ENCODE data around the gene SLC7A8.

SLC7A8 gene

GRCh38 chr14:23117371-23118020, 66.0 kb downstream of the SLC7A8 start:
- Histone ChIP-seq H3K9me3 (ENCODE audit: control insufficient read depth in 1 of 2, low read length in 2 of 2) (no peaks in the 10 kb centered on the region), H3K9ac (ENCODE audit: low read depth in 1 of 2, low read length in 2 of 2) (no peak overlapping the region), H3K27me3 (ENCODE audit: control insufficient read depth in 1 of 2, insufficient read depth in 2 of 2, low read length in 2 of 2) (peaks cover 5 to 13% of the 10 kb centered on the region in 2 donors), H3K4me3 (ENCODE audit: low read depth in 1 of 2, low read length in 2 of 2) (no peak overlapping the region), H3K4me1 (ENCODE audit: control insufficient read depth in 1 of 2, insufficient read depth in 2 of 2, low read length in 2 of 2) (peaks cover 4 to 15% of the 10 kb centered on the region in 2 donors), H3K27ac (ENCODE audit: low read depth, low read length) (no peak overlapping the region), H3K36me3 (ENCODE audit: control insufficient read depth in 1 of 2, insufficient read depth in 2 of 2, low read length in 2 of 2) (no peaks in the 10 kb centered on the region)

GRCh38 chr14:23115918-23116317, 67.5 kb downstream of the SLC7A8 start:
- no peak overlapping the region for H3K9ac ChIP-seq (ENCODE audit: low read depth in 1 of 2, low read length in 2 of 2)

GRCh38 chr14:23115039-23115731, 68.3 kb downstream of the SLC7A8 start:
- Histone ChIP-seq H3K9me3 (ENCODE audit: control insufficient read depth in 1 of 2, low read length in 2 of 2) (no peaks in the 10 kb centered on the region), H3K27ac (ENCODE audit: low read depth, low read length) (no peak overlapping the region), H3K27me3 (ENCODE audit: control insufficient read depth in 1 of 2, insufficient read depth in 2 of 2, low read length in 2 of 2) (peaks cover 15 to 16% of the 10 kb centered on the region in 2 donors), H3K4me3 (ENCODE audit: low read depth in 1 of 2, low read length in 2 of 2) (peak overlapping the region in 1 of 2 donors; percentile 16), H3K4me1 (ENCODE audit: control insufficient read depth in 1 of 2, insufficient read depth in 2 of 2, low read length in 2 of 2) (peaks cover 0 to 8% of the 10 kb centered on the region in 2 donors), H3K9ac (ENCODE audit: low read depth in 1 of 2, low read length in 2 of 2) (no peak overlapping the region), H3K36me3 (ENCODE audit: control insufficient read depth in 1 of 2, insufficient read depth in 2 of 2, low read length in 2 of 2) (no peaks in the 10 kb centered on the region)

More at GRCh38 chr14:23115918-23116317, 67.5 kb downstream of the SLC7A8 start:
- no peak overlapping the region for H3K4me3 ChIP-seq (ENCODE audit: low read depth in 1 of 2, low read length in 2 of 2)
- H3K27me3 ChIP-seq (ENCODE audit: control insufficient read depth in 1 of 2, insufficient read depth in 2 of 2, low read length in 2 of 2), result peaks cover 13 to 16% of the 10 kb centered on the region in 2 donors
- H3K27ac ChIP-seq (ENCODE audit: low read depth, low read length), result no peak overlapping the region
- H3K9me3 ChIP-seq (ENCODE audit: control insufficient read depth in 1 of 2, low read length in 2 of 2), result no peaks in the 10 kb centered on the region
- no peaks in the 10 kb centered on the region for H3K36me3 ChIP-seq (ENCODE audit: control insufficient read depth in 1 of 2, insufficient read depth in 2 of 2, low read length in 2 of 2)
- peaks cover under 1 to 8% of the 10 kb centered on the region in 2 donors for H3K4me1 ChIP-seq (ENCODE audit: control insufficient read depth in 1 of 2, insufficient read depth in 2 of 2, low read length in 2 of 2)

GRCh38 chr14:23114669-23115038, 68.8 kb downstream of the SLC7A8 start:
- Histone ChIP-seq H3K9ac (ENCODE audit: low read depth in 1 of 2, low read length in 2 of 2) (no peak overlapping the region), H3K27ac (ENCODE audit: low read depth, low read length) (no peak overlapping the region), H3K4me3 (ENCODE audit: low read depth in 1 of 2, low read length in 2 of 2) (no peak overlapping the region), H3K27me3 (ENCODE audit: control insufficient read depth in 1 of 2, insufficient read depth in 2 of 2, low read length in 2 of 2) (peaks cover 15 to 16% of the 10 kb centered on the region in 2 donors), H3K4me1 (ENCODE audit: control insufficient read depth in 1 of 2, insufficient read depth in 2 of 2, low read length in 2 of 2) (peaks cover 0 to 4% of the 10 kb centered on the region in 2 donors), H3K9me3 (ENCODE audit: control insufficient read depth in 1 of 2, low read length in 2 of 2) (no peaks in the 10 kb centered on the region), H3K36me3 (ENCODE audit: control insufficient read depth in 1 of 2, insufficient read depth in 2 of 2, low read length in 2 of 2) (no peaks in the 10 kb centered on the region)

GRCh38 chr14:23114120-23114458, 69.4 kb downstream of the SLC7A8 start:
- H3K27ac ChIP-seq (ENCODE audit: low read depth, low read length), result no peak overlapping the region
- no peaks in the 10 kb centered on the region for H3K36me3 ChIP-seq (ENCODE audit: control insufficient read depth in 1 of 2, insufficient read depth in 2 of 2, low read length in 2 of 2)
- H3K9ac ChIP-seq (ENCODE audit: low read depth in 1 of 2, low read length in 2 of 2), result no peak overlapping the region
- no peaks in the 10 kb centered on the region for H3K4me1 ChIP-seq (ENCODE audit: control insufficient read depth in 1 of 2, insufficient read depth in 2 of 2, low read length in 2 of 2)
- H3K9me3 ChIP-seq (ENCODE audit: control insufficient read depth in 1 of 2, low read length in 2 of 2), result no peaks in the 10 kb centered on the region
- peaks cover 15 to 16% of the 10 kb centered on the region in 2 donors for H3K27me3 ChIP-seq (ENCODE audit: control insufficient read depth in 1 of 2, insufficient read depth in 2 of 2, low read length in 2 of 2)
- no peak overlapping the region for H3K4me3 ChIP-seq (ENCODE audit: low read depth in 1 of 2, low read length in 2 of 2)

GRCh38 chr14:23113431-23114119, 69.9 kb downstream of the SLC7A8 start:
- Histone ChIP-seq H3K4me1 (ENCODE audit: control insufficient read depth in 1 of 2, insufficient read depth in 2 of 2, low read length in 2 of 2) (no peaks in the 10 kb centered on the region), H3K27ac (ENCODE audit: low read depth, low read length) (no peak overlapping the region), H3K9ac (ENCODE audit: low read depth in 1 of 2, low read length in 2 of 2) (no peak overlapping the region), H3K27me3 (ENCODE audit: control insufficient read depth in 1 of 2, insufficient read depth in 2 of 2, low read length in 2 of 2) (peaks cover 15 to 16% of the 10 kb centered on the region in 2 donors), H3K36me3 (ENCODE audit: control insufficient read depth in 1 of 2, insufficient read depth in 2 of 2, low read length in 2 of 2) (no peaks in the 10 kb centered on the region), H3K4me3 (ENCODE audit: low read depth in 1 of 2, low read length in 2 of 2) (no peak overlapping the region), H3K9me3 (ENCODE audit: control insufficient read depth in 1 of 2, low read length in 2 of 2) (no peaks in the 10 kb centered on the region)

GRCh38 chr14:23112359-23113178, 70.9 kb downstream of the SLC7A8 start:
- Histone ChIP-seq H3K4me3 (ENCODE audit: low read depth in 1 of 2, low read length in 2 of 2) (no peak overlapping the region), H3K27me3 (ENCODE audit: control insufficient read depth in 1 of 2, insufficient read depth in 2 of 2, low read length in 2 of 2) (peaks cover 15 to 16% of the 10 kb centered on the region in 2 donors), H3K9ac (ENCODE audit: low read depth in 1 of 2, low read length in 2 of 2) (no peak overlapping the region)

GRCh38 chr14:23110579-23111365, 72.7 kb downstream of the SLC7A8 start:
- Histone ChIP-seq H3K36me3 (ENCODE audit: control insufficient read depth in 1 of 2, insufficient read depth in 2 of 2, low read length in 2 of 2) (no peaks in the 10 kb centered on the region), H3K9me3 (ENCODE audit: control insufficient read depth in 1 of 2, low read length in 2 of 2) (no peaks in the 10 kb centered on the region), H3K27me3 (ENCODE audit: control insufficient read depth in 1 of 2, insufficient read depth in 2 of 2, low read length in 2 of 2) (peaks cover 15% of the 10 kb centered on the region in 2 donors), H3K4me3 (ENCODE audit: low read depth in 1 of 2, low read length in 2 of 2) (no peak overlapping the region), H3K4me1 (ENCODE audit: control insufficient read depth in 1 of 2, insufficient read depth in 2 of 2, low read length in 2 of 2) (no peaks in the 10 kb centered on the region), H3K27ac (ENCODE audit: low read depth, low read length) (no peak overlapping the region), H3K9ac (ENCODE audit: low read depth in 1 of 2, low read length in 2 of 2) (no peak overlapping the region)

More at GRCh38 chr14:23112359-23113178, 70.9 kb downstream of the SLC7A8 start:
- no peaks in the 10 kb centered on the region for H3K36me3 ChIP-seq (ENCODE audit: control insufficient read depth in 1 of 2, insufficient read depth in 2 of 2, low read length in 2 of 2)
- no peaks in the 10 kb centered on the region for H3K4me1 ChIP-seq (ENCODE audit: control insufficient read depth in 1 of 2, insufficient read depth in 2 of 2, low read length in 2 of 2)
- no peak overlapping the region for H3K27ac ChIP-seq (ENCODE audit: low read depth, low read length)
- H3K9me3 ChIP-seq (ENCODE audit: control insufficient read depth in 1 of 2, low read length in 2 of 2), result no peaks in the 10 kb centered on the region

GRCh38 chr14:23109769-23110168, 73.7 kb downstream of the SLC7A8 start:
- H3K27ac ChIP-seq (ENCODE audit: low read depth, low read length), result no peak overlapping the region
- no peak overlapping the region for H3K9ac ChIP-seq (ENCODE audit: low read depth in 1 of 2, low read length in 2 of 2)
- no peaks in the 10 kb centered on the region for H3K9me3 ChIP-seq (ENCODE audit: control insufficient read depth in 1 of 2, low read length in 2 of 2)
- no peak overlapping the region for H3K4me3 ChIP-seq (ENCODE audit: low read depth in 1 of 2, low read length in 2 of 2)
- no peaks in the 10 kb centered on the region for H3K4me1 ChIP-seq (ENCODE audit: control insufficient read depth in 1 of 2, insufficient read depth in 2 of 2, low read length in 2 of 2)
- peaks cover 8 to 15% of the 10 kb centered on the region in 2 donors for H3K27me3 ChIP-seq (ENCODE audit: control insufficient read depth in 1 of 2, insufficient read depth in 2 of 2, low read length in 2 of 2)
- H3K36me3 ChIP-seq (ENCODE audit: control insufficient read depth in 1 of 2, insufficient read depth in 2 of 2, low read length in 2 of 2), result no peaks in the 10 kb centered on the region

Measured in duodenal mucosa (tissue), 2 donors.